Muscle of leg (tissue), 11 donors: ENCODE data around the gene TP53I11. TPM values are rescaled to one million over a fixed set of nuclear protein-coding genes. Genes with fewer than 3 reads are reported as not detected.

Experiments used
- DNase-seq: peaks from one replicate; pipeline ENCODE4 v3.0.0; 2013
- H3K27ac ChIP-seq: one replicate; pipeline ENCODE4 v1.5.1; 2013; ENCODE audit warnings: mild to moderate bottlenecking, low read length, control low read depth
- H3K27me3 ChIP-seq: one replicate; pipeline ENCODE4 v1.6.1; 2013; ENCODE audit warnings: low read length; ENCODE audit not compliant: control insufficient read depth, insufficient read depth
- H3K36me3 ChIP-seq: one replicate; pipeline ENCODE4 v1.6.1; 2013; ENCODE audit warnings: low read length; ENCODE audit not compliant: control insufficient read depth, insufficient read depth
- H3K4me1 ChIP-seq: one replicate; pipeline ENCODE4 v1.6.1; 2013; ENCODE audit warnings: low read length; ENCODE audit not compliant: control insufficient read depth, insufficient read depth
- H3K4me3 ChIP-seq: one replicate; pipeline ENCODE4 v1.5.1; 2013; ENCODE audit warnings: low read length, control low read depth
- H3K9me3 ChIP-seq: replicated peaks from 2 replicates; pipeline ENCODE4 v1.6.1; 2013; ENCODE audit warnings: low read depth, low read length; ENCODE audit not compliant: control insufficient read depth
- WGBS: methylation state at CpG from one replicate; pipeline ENCODE4 v1.1.5; 2013; ENCODE audit warnings: missing lambda C conversion rate; ENCODE audit not compliant: insufficient coverage; 5-methylcytosine and 5-hydroxymethylcytosine counted together
- polyA plus RNA-seq, 8 donors: library from polyadenylated mRNA; unstranded; fragments of 120-200 nt; gene quantifications; one replicate each; pipeline versions ENCODE4 v1.2.1 to v1.2.3, GENCODE V29; 2013; ENCODE audit warnings: inconsistent platforms in 1 of 8, low replicate concordance in 1 of 8; ENCODE audit not compliant: insufficient read length in 8 of 8, insufficient read depth in 1 of 8
- total RNA-seq: library from RNA; stranded (reverse); fragments of 120-200 nt; gene quantifications from one replicate; pipeline ENCODE4 v1.2.4, GENCODE V29; 2013

The TP53I11 gene
- total and polyA plus RNA-seq, 9 donors, result 14.7 to 56.1 (median 46.3) TPM

DNA sequence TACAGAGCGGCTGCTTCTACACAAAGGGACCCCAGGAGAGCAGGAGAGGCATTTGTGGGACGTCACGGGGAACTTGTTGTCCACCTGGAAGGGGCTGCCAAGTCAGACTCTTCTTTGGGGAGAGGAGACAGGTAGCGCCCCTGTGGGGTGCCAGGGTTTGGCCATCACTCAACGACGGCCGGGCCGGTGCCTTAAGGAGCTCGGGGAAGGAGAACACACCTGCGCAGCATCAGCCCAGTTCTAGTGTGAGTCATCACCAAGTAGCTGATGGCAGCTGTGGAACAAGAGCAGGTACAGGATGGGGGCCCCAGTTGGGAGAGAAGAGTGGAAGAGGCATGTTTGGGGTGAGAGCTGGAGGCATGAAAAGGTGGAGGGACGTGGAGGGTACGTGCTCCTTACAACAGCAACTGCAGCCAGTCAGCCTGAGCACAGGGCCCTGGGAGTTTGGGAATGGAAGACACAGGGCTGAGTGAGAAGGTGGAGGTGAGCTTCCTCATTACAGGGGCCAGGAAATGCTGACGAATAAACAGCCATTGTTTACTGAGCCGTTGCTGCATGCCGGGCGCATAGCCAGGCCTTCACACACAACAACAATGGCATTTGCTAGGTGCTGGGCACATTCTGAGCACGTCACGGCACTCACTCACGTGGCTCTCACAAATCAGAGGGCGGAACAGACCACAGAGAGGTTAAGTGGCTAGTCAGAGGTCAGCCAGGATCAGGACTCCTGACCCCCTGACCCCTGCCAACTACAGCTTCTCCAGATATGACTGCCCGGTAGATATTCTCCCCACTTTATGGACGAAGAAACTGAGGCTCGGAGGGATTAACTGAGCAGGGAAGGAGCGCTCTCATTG, 29.1 kb upstream of the TP53I11 start:
- peaks cover 3% of the 10 kb centered on the region for H3K9me3 ChIP-seq
- WGBS, result 68% methylated on average over 17 of the region's 24 CpGs
- peaks cover 22% of the 10 kb centered on the region for H3K4me1 ChIP-seq
- no peaks in the 10 kb centered on the region for H3K27me3 ChIP-seq
- peak overlapping the region; percentile 77 for H3K27ac ChIP-seq
- H3K4me3 ChIP-seq, result no peak overlapping the region
- DNase-seq, result peak; percentile 48
- H3K36me3 ChIP-seq, result no peaks in the 10 kb centered on the region

DNA sequence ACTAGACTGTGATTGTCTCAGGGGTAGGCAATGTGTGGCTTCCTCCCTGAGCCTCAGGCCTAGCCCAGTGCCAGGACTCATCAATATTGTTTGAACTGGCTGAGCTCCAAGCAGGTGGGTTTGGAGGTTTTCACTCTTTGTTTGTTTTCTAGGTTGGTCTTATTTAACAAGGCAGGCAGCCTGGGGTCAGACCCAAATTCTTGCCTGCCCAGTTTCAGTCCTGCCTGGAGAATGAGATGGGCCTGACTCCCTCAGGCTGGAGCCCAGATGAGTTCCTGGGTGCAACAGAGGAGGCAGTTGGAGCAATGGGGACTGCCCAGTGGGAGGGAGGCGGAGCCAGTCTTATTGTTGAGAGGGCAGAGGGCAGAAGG, 28.3 kb upstream of the TP53I11 start:
- Histone ChIP-seq H3K4me1 (peaks cover 22% of the 10 kb centered on the region), H3K27me3 (no peaks in the 10 kb centered on the region), H3K36me3 (no peaks in the 10 kb centered on the region), H3K4me3 (no peak overlapping the region), H3K27ac (peak overlapping the region; percentile 77), H3K9me3 (peaks cover 3% of the 10 kb centered on the region)
- no peak for DNase-seq
- WGBS, result no CpG with 5 or more reads among the region's 1 CpG

DNA sequence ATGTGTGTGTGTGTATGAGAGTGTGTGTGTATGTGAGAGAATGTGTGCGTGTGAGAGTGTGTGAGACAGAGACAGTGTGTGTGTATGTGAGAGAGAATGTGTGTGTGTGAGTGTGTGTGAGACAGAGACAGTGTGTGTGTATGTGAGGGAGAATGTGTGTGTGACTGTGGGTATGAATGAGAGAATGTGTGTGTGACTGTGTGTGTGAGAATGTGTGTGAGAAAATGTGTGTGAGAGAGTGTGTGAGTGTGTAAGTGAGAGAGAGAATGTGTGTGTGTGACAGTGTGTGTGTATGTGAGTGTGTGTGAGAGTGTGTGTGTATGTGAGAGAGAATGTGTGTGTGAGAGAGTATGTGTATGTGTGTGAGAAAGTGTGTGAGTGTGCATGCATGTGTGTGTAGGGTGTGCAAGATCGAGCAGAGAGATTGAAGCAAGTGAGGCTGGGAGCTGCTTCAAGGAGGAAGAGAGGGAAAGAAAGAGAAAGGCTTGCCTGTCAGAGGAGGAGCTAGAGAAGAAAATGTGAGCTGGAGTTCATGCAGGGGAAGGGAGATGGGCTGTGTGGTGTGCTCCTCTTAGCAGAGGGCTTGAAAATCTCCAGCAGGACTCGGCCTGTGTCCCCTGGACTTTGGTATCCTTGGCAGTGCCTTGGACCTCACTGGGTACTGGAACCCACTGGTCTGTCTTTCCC, 27.7 kb upstream of the TP53I11 start:
- H3K9me3 ChIP-seq, result peaks cover 3% of the 10 kb centered on the region
- H3K4me1 ChIP-seq, result peaks cover 27% of the 10 kb centered on the region
- no peak overlapping the region for H3K4me3 ChIP-seq
- peaks cover 2% of the 10 kb centered on the region for H3K27me3 ChIP-seq
- no peaks in the 10 kb centered on the region for H3K36me3 ChIP-seq
- peak overlapping the region; percentile 77 for H3K27ac ChIP-seq
- WGBS, result 34% methylated on average over 3 of the region's 3 CpGs
- no peak for DNase-seq

DNA sequence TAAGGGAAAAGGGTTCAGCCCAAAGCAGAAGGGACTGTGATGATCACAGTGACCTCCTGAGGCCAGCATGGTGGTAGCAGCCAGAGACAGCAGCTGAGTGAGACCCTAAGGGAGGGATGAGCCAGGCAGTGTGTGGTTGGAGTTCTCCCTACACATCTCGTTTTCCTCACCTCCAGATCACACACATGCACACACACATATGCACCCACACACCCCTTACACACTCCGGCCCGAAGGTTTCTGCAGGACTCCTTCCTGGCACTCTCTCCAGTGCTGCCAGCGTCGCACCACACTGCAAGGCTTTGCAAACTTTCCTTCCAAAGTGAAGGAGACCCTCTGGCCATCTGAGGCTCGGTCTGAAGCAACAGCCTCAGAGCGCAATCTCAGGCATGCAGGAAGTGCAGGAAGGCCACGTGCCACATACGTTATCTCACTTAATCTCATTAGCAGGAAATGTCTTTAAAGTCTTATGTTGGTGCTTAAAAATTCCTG, 26.9 kb upstream of the TP53I11 start:
- no peaks in the 10 kb centered on the region for H3K36me3 ChIP-seq
- DNase-seq, result no peak
- no peak overlapping the region for H3K4me3 ChIP-seq
- H3K27me3 ChIP-seq, result peaks cover 2% of the 10 kb centered on the region
- H3K4me1 ChIP-seq, result peaks cover 32% of the 10 kb centered on the region
- H3K9me3 ChIP-seq, result peaks cover 3% of the 10 kb centered on the region
- WGBS, result 21% methylated on average over 5 of the region's 9 CpGs
- H3K27ac ChIP-seq, result peak overlapping the region; percentile 77

DNA sequence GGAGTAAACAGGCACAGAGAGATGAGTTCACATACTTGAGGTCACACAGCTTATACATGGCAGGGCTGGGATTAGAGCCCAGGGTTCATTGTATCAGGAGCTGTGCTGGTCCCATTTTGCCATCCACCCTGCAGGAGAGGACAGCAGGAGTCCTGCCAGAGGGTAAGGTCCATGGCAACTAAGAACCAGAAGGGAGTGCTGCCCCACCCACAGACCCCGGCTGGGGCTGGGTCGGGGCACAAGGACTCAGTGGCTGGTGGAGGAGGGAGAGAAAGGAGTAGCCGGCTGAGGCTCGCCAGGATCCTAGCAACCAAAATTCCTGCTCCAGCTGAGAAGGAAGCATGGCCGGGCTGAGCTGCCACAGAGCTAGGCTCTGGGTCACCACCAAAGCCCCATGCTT, 25.9 kb upstream of the TP53I11 start:
- 50% methylated on average over 3 of the region's 5 CpGs for WGBS
- H3K4me3 ChIP-seq, result no peak overlapping the region
- peaks cover 2% of the 10 kb centered on the region for H3K27me3 ChIP-seq
- DNase-seq, result no peak
- H3K36me3 ChIP-seq, result no peaks in the 10 kb centered on the region
- peaks cover 32% of the 10 kb centered on the region for H3K4me1 ChIP-seq
- H3K27ac ChIP-seq, result no peak overlapping the region
- H3K9me3 ChIP-seq, result peaks cover 3% of the 10 kb centered on the region

DNA sequence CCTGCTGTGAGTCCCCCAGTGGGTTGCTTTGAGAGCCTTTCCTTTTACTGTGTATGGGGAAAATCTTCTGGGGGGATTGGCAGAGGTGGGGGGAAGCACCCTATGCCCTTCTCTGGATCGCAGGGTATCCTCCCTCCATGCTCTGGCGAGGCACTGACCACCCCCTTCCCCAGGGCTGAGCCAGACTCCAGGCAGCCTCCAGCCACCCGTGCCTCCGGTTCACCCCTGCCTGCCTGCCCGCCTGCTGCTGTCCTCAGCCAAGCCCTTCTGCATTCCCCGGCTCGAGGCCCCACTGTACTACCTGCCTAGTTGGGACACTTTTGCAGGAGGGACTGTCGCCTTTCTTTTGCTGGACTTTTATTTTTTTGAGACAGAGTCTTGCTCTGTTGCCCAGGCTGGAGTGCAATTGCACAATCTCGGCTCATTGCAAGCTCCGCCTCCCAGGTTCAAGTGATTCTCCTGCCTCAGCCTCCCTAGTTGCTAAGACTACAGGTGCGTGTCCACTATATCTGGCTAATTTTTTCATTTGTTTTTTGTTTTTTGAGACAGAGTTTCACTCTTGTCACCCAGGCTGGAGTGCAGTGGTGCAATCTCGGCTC, 23.8 kb upstream of the TP53I11 start:
- 74% methylated on average over 10 of the region's 12 CpGs for WGBS
- Histone ChIP-seq H3K9me3 (no peaks in the 10 kb centered on the region), H3K4me3 (no peak overlapping the region), H3K4me1 (peaks cover 22% of the 10 kb centered on the region), H3K27me3 (peaks cover 2% of the 10 kb centered on the region), H3K36me3 (no peaks in the 10 kb centered on the region), H3K27ac (no peak overlapping the region)
- no peak for DNase-seq

DNA sequence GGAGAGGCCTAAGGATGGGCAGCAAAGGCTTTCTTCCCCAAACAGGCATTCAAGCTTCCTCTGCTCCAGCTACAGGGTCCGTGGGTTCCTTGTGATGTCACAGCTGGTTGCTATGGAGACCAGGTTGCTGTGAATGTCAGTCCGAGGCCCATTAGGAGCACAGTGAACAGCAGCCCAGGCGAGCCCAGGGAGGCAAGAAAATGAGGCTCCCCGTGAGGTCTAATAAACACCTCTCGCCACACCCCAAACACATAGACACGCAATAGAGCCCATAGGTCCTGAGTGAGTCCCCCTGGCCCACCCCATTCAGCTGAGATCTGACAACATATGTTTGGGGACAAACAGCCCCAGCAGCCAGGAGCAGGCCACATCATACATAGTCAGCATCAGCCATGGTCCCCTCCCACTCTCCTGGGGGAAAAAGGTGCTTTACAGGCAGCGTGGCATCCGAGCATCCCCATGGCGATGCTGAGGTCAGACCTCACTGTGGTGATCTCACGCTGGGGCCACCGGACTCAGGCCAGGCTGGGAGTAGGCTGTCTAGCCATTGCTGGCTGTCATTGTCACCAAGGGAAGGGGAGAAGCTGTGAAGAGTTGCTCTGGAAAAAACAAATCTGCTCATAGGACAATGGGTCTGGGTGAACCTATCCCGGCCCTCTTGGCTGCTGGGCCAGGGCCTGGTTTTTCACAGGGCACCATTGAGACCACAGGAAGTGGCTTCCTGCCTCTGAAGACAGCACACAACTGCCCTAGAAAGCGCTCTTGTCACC, 23.1 kb upstream of the TP53I11 start:
- Histone ChIP-seq H3K9me3 (no peaks in the 10 kb centered on the region), H3K27me3 (peaks cover 2% of the 10 kb centered on the region), H3K4me1 (peaks cover 16% of the 10 kb centered on the region), H3K27ac (no peak overlapping the region), H3K36me3 (no peaks in the 10 kb centered on the region), H3K4me3 (no peak overlapping the region)
- no peak for DNase-seq
- WGBS, result 82% methylated on average over 5 of the region's 13 CpGs

DNA sequence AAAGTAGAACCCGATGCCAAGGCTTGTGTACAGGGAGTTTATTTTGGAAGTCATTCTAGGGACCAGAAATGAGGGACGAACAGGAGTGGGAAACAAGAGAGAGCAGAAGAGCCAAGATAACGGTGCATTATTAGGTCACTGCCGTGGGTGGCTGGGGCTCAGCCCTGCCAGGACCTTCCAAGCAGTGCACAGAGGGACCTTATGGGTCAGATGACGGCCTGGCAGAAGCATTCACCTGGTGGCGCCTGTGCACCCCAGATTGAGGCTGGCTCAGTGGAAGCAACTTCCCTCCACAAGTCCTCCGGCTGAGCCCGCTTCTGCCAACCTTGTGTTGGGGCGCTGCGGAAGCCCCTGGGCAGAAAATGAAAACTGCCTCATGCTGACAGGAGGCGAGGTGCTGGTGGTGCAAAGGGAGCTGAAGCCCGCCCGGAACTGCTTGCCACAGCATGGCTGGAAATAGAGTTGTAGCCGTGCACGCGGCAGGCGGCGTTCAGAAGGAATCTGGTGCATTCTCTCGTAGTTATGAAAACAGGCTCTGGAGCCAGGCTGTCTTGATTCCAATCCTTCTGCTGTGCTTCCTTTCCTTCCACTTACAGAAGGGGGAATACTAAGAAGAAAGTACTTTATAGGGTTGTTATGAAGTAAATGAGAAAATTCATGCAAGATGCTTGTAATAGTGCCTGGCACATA, 22.2 kb upstream of the TP53I11 start:
- peaks cover 13% of the 10 kb centered on the region for H3K4me1 ChIP-seq
- WGBS, result 71% methylated on average over 11 of the region's 19 CpGs
- peaks cover 2% of the 10 kb centered on the region for H3K27me3 ChIP-seq
- no peak overlapping the region for H3K4me3 ChIP-seq
- no peaks in the 10 kb centered on the region for H3K36me3 ChIP-seq
- H3K9me3 ChIP-seq, result no peaks in the 10 kb centered on the region
- DNase-seq, result no peak
- H3K27ac ChIP-seq, result no peak overlapping the region

DNA sequence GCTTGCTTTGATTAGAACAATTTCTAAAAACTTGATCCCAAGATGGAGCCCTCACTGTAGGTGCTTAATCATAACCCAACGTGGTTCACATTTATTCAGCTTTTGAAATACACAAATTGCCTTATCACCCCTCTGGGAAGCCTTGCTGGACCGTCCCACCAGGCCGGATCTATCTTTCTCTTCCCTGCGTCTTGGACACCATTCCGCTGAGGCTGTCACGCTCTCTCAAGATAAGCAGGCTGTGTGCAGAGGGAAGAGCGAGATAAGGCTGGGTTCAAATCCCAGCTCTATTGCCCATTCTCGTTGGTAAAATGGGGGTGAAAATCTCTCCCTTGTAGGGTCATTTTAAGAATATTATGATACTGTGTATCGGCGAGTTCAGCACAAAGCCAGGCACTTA, 20.5 kb upstream of the TP53I11 start:
- Histone ChIP-seq H3K4me1 (peaks cover 10% of the 10 kb centered on the region), H3K9me3 (no peaks in the 10 kb centered on the region), H3K27ac (no peak overlapping the region), H3K36me3 (no peaks in the 10 kb centered on the region), H3K4me3 (no peak overlapping the region), H3K27me3 (peaks cover 2% of the 10 kb centered on the region)
- WGBS, result 40% methylated on average over 1 of the region's 10 CpGs
- DNase-seq, result no peak
